ENCODE results near the gene DZIP3.

DNA sequence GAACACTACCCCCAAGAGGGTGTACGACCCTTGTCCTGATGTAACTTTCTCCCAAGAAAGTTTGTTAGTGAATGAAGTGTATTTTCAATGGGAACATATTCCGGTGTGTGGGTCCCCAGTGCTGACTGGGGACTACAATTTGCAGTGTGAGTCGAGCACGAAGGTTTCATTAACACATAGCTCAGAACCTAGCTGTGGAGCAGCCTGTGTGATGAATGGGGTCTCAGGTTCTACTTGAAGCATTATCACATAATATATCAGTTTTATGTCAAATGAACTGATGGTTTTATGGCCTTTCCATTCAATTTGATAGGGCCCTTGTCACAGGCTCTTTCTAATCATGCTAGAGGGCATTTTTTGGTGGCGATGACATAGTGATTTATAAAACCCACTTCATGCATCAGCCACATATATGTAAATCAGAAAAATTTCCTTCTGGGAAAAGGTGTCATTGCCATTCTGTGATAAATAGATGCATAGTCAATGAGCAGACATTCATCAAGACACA is 123.5 kb downstream of the DZIP3 start:
- TF ChIP-seq, protein P1, sequence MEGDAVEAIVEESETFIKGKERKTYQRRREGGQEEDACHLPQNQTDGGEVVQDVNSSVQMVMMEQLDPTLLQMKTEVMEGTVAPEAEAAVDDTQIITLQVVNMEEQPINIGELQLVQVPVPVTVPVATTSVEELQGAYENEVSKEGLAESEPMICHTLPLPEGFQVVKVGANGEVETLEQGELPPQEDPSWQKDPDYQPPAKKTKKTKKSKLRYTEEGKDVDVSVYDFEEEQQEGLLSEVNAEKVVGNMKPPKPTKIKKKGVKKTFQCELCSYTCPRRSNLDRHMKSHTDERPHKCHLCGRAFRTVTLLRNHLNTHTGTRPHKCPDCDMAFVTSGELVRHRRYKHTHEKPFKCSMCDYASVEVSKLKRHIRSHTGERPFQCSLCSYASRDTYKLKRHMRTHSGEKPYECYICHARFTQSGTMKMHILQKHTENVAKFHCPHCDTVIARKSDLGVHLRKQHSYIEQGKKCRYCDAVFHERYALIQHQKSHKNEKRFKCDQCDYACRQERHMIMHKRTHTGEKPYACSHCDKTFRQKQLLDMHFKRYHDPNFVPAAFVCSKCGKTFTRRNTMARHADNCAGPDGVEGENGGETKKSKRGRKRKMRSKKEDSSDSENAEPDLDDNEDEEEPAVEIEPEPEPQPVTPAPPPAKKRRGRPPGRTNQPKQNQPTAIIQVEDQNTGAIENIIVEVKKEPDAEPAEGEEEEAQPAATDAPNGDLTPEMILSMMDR (optimal IDR thresholded peaks at IDR 0.05 in 1 of 3, IDR thresholded peaks at IDR 0.05 in 1 of 3, conservative IDR thresholded peaks at IDR 0.05 in 1 of 3; ENCODE audit: extremely low read depth in 1 of 3, insufficient read depth in 2 of 3, low read length in 3 of 3) = no peak
- TF ChIP-seq EZH2 (IDR thresholded peaks at IDR 0.05; ENCODE audit: low read length) = no peak

All from keratinocyte (primary cell).